Right cardiac atrium (tissue), 5 donors: Measurements from ENCODE around the gene MYMX. TPM values are rescaled to one million over a fixed set of nuclear protein-coding genes. Genes with fewer than 3 reads are reported as not detected.

Experiments
- ATAC-seq, 2 donors: fragments of 200-7000 bp; cut with Tn5 transposase; one replicate each; pipeline versions ENCODE4 v1.8.0 to v1.9.1; 2020; ENCODE audit warnings: moderate library complexity in 2 of 2, mild to moderate bottlenecking in 1 of 2
- DNase-seq, 3 donors: peaks; one replicate each; pipeline ENCODE4 v3.0.0-alpha.2; 2020
- H3K27ac ChIP-seq: one replicate; pipeline ENCODE4 v1.5.1; 2013; ENCODE audit warnings: mild to moderate bottlenecking, low read length, control low read depth, moderate library complexity
- H3K27me3 ChIP-seq: one replicate; pipeline ENCODE4 v1.6.1; 2013; ENCODE audit not compliant: control insufficient read depth, insufficient read depth
- H3K4me1 ChIP-seq: one replicate; pipeline ENCODE4 v1.6.1; 2013; ENCODE audit warnings: low read length; ENCODE audit not compliant: control insufficient read depth, insufficient read depth
- H3K4me3 ChIP-seq: one replicate; pipeline ENCODE4 v1.5.1; 2013; ENCODE audit warnings: low read length, control low read depth
- H3K9me3 ChIP-seq: one replicate; pipeline ENCODE4 v1.6.1; 2013; ENCODE audit warnings: low read length; ENCODE audit not compliant: control insufficient read depth
- WGBS: extraction: QIAGEN DNeasy Blood & Tissue Kit; methylation state at CpG from one replicate; pipeline ENCODE4 v1.1.7; 2013; 5-methylcytosine and 5-hydroxymethylcytosine counted together
- intact Hi-C, 4 donors: fragments of 100-400 bp; cut with DNase I; formaldehyde crosslinking; loops; one replicate each; pipeline versions ENCODE4 v1.11.0 to v1.14.0; 2022 to 2023
- long read RNA-seq, 4 donors: library from polyadenylated mRNA; unstranded; transcript quantifications; one replicate each; pipeline ENCODE4 v2.0.0, GENCODE V29; 2020 to 2021
- polyA plus RNA-seq: library from polyadenylated mRNA; stranded (reverse); fragments of 200-250 nt; gene quantifications from one replicate; pipeline ENCODE4 v1.2.3, GENCODE V29; 2013
- total RNA-seq, 4 donors: library from RNA; stranded (reverse); fragmentation: NEBNext Ultra II Directional; extraction: Animal tissue kit (Norgen Biotek cat#: 25700); gene quantifications; one replicate each; pipeline ENCODE4 v1.2.1, GENCODE V29; 2021
- donor health status: healthy with polysubstance abuse.
- donor health status: DM: no; HTN: yes; CAD: no.
- donor health status: DM: no; HTN: no; CAD: no.
- donor health status: DM: no; HTN: yes; CAD: no; lungs with severe emphysema.
- donor health status: DM: yes; HTN: yes; CAD: no.

MYMX gene
- 1 to 10 TPM in 1 of 4 donors, under 1 TPM in 3; 0.54 to 2.3 (median 0.77) TPM for total RNA-seq
- 0.88 TPM for polyA plus RNA-seq
- long read RNA-seq, donor 1, partial matches to known transcripts, result 0 of 1 reads
- long read RNA-seq, donor 1, other reads (novel, unspliced or antisense), result 0 of 1 reads
- long read RNA-seq, donor 2, result 0 reads
- long read RNA-seq, donor 3, partial matches to known transcripts, result 0 of 1 reads
- long read RNA-seq, donor 3, other reads (novel, unspliced or antisense), result 1 of 1 reads
- long read RNA-seq, donor 4, result 0 reads

GRCh38 chr6:44216677-44217331 lies at the start of gene MYMX:
Gene MYMX (plus strand): TSS chr6:44216926. CDS start chr6:44217472, 546 bp downstream.
- ATAC-seq (peak in 1 of 2 donors; percentile 2), DNase-seq (peak; percentile 57 to 84 (median 82))
- Histone ChIP-seq H3K27me3 (no peaks in the 10 kb centered on the region), H3K9me3 (no peaks in the 10 kb centered on the region), H3K27ac (peak within 1 kb of the TSS; percentile 51), H3K4me1 (peaks cover 8% of the 10 kb centered on the region), H3K4me3 (no peak within 1 kb of the TSS)
- WGBS, result 36% methylated on average over 7 of the region's 7 CpGs
- intact Hi-C loops, result loop anchor here in 1 of 4 donors (5.0 kb wide), 1 partner anchor 40 kb away; no protein-coding TSS in a partner anchor

DNA sequence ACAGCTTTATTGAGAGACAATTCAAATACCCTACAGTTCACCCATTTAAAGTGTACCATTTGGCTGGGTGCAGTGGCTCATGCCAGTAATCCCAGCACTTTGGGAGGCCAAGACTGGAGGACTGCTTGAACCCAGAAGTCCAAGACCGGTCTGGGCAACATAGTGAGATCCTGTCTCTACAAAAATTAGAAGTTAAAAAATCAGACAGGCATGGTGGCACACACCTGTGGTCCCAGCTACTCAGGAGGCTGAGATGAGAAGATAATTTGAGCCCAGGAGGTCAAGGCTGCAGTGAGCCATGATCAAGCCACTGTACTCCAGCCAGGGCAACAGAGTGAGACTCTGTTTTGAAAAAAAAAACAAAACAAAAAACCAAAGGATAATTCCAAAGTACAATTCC lies 49.2 kb upstream of the MYMX start:
- no peak overlapping the region for H3K27ac ChIP-seq
- intact Hi-C loops, result no loop called here
- H3K27me3 ChIP-seq, result no peaks in the 10 kb centered on the region
- H3K4me1 ChIP-seq, result peaks cover 2% of the 10 kb centered on the region
- WGBS, result 98% methylated on average over 1 of the region's 1 CpG
- ATAC-seq (no peak), DNase-seq (no peak)
- H3K4me3 ChIP-seq, result no peak overlapping the region
- H3K9me3 ChIP-seq, result no peaks in the 10 kb centered on the region

- intact Hi-C loops, result no loop called here
- peaks cover 2% of the 10 kb centered on the region for H3K4me1 ChIP-seq
- peak in 1 of 3 donors; percentile 86 for DNase-seq
- no peak overlapping the region for H3K4me3 ChIP-seq
- ATAC-seq, result no peak
- WGBS, result 53% methylated on average over 9 of the region's 9 CpGs
- no peaks in the 10 kb centered on the region for H3K9me3 ChIP-seq
- no peak overlapping the region for H3K27ac ChIP-seq
- no peaks in the 10 kb centered on the region for H3K27me3 ChIP-seq
Observed at GRCh38 chr6:44169154-44169553, 47.6 kb upstream of the MYMX start.

DNA sequence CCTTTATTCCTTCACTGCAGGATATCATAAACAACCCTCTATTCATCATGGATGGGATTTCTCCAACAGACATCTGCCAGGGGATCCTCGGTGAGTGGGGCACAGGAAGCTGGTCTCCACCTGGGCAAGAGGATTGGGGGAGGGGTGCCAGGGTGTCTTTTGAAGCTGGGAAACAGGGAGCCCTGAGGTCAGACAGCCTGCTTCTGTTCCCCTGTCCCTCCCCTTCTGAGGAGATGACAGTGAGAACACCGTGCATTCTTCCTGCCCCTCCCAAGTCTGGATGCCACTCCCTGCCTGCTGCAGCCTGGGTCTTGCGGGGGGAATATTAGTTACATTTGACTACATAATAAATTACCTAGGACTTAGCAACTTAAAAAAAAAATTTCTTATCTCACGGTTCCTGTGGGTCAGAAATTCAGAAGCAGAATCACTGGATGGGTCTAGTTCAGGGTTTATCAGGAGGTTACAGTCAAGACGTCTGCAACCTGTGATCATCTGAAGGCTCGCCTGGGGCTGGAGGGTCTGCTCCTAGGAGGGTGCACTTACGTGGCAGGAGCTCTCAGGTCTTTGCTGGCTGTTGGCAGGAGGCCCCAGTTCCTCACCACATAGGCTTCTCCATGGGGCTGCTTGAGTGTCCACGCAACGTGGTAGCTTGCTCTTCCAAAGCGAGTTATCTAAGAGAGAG lies 46.7 kb upstream of the MYMX start:
- Histone ChIP-seq H3K27me3 (no peaks in the 10 kb centered on the region), H3K4me3 (no peak overlapping the region), H3K9me3 (no peaks in the 10 kb centered on the region), H3K27ac (no peak overlapping the region), H3K4me1 (peaks cover 2% of the 10 kb centered on the region)
- intact Hi-C loops, result loop anchor here (5.0 to 10.0 kb wide), 3 partner anchors 62 to 165 kb away; partner anchors contain the start of gene AARS2 (in 1 of the 4)
- 75% methylated on average over 10 of the region's 10 CpGs for WGBS
- DNase-seq (no peak), ATAC-seq (no peak)

- intact Hi-C loops, result loop anchor here (5.0 to 10.0 kb wide), 3 partner anchors 60 to 163 kb away; partner anchors contain the start of gene AARS2 (in 1 of the 4)
- Histone ChIP-seq H3K4me3 (no peak overlapping the region), H3K4me1 (peaks cover 4% of the 10 kb centered on the region), H3K9me3 (no peaks in the 10 kb centered on the region), H3K27ac (no peak overlapping the region), H3K27me3 (no peaks in the 10 kb centered on the region)
- WGBS, result 80% methylated on average over 12 of the region's 12 CpGs
- DNase-seq, result no peak
- ATAC-seq, result no peak
Observed at GRCh38 chr6:44171899-44172546, 44.7 kb upstream of the MYMX start.

GRCh38 chr6:44172731-44173500 lies 43.8 kb upstream of the MYMX start:
- DNase-seq (peak; percentile 88 to 96 (median 94)), ATAC-seq (peak; percentile 90 to 92)
- intact Hi-C loops, result loop anchor here (5.0 to 10.0 kb wide), 3 partner anchors 59 to 162 kb away; partner anchors contain the start of gene AARS2 (in 1 of the 4)
- H3K27ac ChIP-seq, result no peak overlapping the region
- H3K4me1 ChIP-seq, result peaks cover 7% of the 10 kb centered on the region
- no peak overlapping the region for H3K4me3 ChIP-seq
- no peaks in the 10 kb centered on the region for H3K27me3 ChIP-seq
- no peaks in the 10 kb centered on the region for H3K9me3 ChIP-seq
- 27% methylated on average over 15 of the region's 15 CpGs for WGBS

- H3K27ac ChIP-seq, result no peak overlapping the region
- DNase-seq (no peak), ATAC-seq (no peak)
- H3K27me3 ChIP-seq, result no peaks in the 10 kb centered on the region
- no peaks in the 10 kb centered on the region for H3K9me3 ChIP-seq
- H3K4me1 ChIP-seq, result peaks cover 5% of the 10 kb centered on the region
- 79% methylated on average over 15 of the region's 15 CpGs for WGBS
- H3K4me3 ChIP-seq, result no peak overlapping the region
- intact Hi-C loops, result loop anchor here in 2 of 4 donors (5.0 to 10.0 kb wide), 3 partner anchors 41 to 159 kb away; partner anchors contain the start of genes AARS2 (in 1 of the 2) and MYMX (in 1 of the 2)
Observed at GRCh38 chr6:44176130-44176761, 40.5 kb upstream of the MYMX start.

DNA sequence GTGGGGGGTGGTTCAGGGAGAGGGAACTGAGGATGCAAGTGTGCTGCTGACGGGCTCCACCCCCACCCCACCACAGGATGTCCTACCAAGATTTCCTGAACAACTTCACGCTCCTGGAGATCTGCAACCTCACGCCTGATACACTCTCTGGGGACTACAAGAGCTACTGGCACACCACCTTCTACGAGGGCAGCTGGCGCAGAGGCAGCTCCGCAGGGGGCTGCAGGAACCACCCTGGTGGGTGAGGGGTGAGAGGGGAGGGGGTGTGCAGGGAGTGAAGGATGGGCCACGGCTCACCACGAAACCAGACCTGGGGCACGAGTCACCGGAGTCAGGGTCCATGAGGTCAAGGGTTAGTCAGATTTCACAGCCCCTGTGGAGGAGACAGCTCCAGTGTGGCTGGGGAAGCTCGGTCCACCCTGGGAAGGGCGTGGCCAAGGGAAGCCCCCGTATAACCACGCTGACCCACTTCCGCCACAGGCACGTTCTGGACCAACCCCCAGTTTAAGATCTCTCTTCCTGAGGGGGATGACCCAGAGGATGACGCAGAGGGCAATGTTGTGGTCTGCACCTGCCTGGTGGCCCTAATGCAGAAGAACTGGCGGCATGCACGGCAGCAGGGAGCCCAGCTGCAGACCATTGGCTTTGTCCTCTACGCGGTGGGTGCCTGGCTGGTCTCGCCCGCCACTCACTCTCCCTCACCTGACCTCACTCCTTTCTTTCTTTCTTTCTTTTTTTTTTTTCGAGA lies 39.8 kb upstream of the MYMX start:
- H3K27me3 ChIP-seq, result no peaks in the 10 kb centered on the region
- intact Hi-C loops, result loop anchor here in 2 of 4 donors (5.0 to 10.0 kb wide), 3 partner anchors 40 to 158 kb away; partner anchors contain the start of genes AARS2 (in 1 of the 2) and MYMX (in 1 of the 2)
- H3K27ac ChIP-seq, result no peak overlapping the region
- no peak overlapping the region for H3K4me3 ChIP-seq
- peaks cover 5% of the 10 kb centered on the region for H3K4me1 ChIP-seq
- WGBS, result 66% methylated on average over 24 of the region's 24 CpGs
- H3K9me3 ChIP-seq, result no peaks in the 10 kb centered on the region
- no peak for ATAC-seq
- DNase-seq, result no peak

- peak overlapping the region; percentile 62 for H3K27ac ChIP-seq
- intact Hi-C loops, result loop anchor here in 2 of 4 donors (5.0 to 10.0 kb wide), 3 partner anchors 39 to 157 kb away; partner anchors contain the start of genes AARS2 (in 1 of the 2) and MYMX (in 1 of the 2)
- WGBS, result 58% methylated on average over 13 of the region's 13 CpGs
- DNase-seq (peak; percentile 92 to 96 (median 94)), ATAC-seq (peak; percentile 94 to 95)
- no peaks in the 10 kb centered on the region for H3K9me3 ChIP-seq
- H3K4me3 ChIP-seq, result no peak overlapping the region
- no peaks in the 10 kb centered on the region for H3K27me3 ChIP-seq
- peaks cover 5% of the 10 kb centered on the region for H3K4me1 ChIP-seq
Observed at GRCh38 chr6:44177691-44178423, 38.9 kb upstream of the MYMX start.
